Measurements from ENCODE around the gene PREX1. TPM values are rescaled to one million over a fixed set of nuclear protein-coding genes. Genes with fewer than 3 reads are reported as not detected.

PREX1 gene
- total RNA-seq, 1 donor: 57.4 TPM

GRCh38 chr20:48822178-48822577 lies 5.6 kb downstream of the PREX1 start:
- H3K4me3 ChIP-seq (ENCODE audit: low read depth, low read length): no peak overlapping the region
- TF ChIP-seq, protein P1, sequence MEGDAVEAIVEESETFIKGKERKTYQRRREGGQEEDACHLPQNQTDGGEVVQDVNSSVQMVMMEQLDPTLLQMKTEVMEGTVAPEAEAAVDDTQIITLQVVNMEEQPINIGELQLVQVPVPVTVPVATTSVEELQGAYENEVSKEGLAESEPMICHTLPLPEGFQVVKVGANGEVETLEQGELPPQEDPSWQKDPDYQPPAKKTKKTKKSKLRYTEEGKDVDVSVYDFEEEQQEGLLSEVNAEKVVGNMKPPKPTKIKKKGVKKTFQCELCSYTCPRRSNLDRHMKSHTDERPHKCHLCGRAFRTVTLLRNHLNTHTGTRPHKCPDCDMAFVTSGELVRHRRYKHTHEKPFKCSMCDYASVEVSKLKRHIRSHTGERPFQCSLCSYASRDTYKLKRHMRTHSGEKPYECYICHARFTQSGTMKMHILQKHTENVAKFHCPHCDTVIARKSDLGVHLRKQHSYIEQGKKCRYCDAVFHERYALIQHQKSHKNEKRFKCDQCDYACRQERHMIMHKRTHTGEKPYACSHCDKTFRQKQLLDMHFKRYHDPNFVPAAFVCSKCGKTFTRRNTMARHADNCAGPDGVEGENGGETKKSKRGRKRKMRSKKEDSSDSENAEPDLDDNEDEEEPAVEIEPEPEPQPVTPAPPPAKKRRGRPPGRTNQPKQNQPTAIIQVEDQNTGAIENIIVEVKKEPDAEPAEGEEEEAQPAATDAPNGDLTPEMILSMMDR (IDR thresholded peaks at IDR 0.05; ENCODE audit: insufficient read depth, low read depth, low read length): no peak
- DNase-seq (ENCODE audit: low read depth): no peak

DNA sequence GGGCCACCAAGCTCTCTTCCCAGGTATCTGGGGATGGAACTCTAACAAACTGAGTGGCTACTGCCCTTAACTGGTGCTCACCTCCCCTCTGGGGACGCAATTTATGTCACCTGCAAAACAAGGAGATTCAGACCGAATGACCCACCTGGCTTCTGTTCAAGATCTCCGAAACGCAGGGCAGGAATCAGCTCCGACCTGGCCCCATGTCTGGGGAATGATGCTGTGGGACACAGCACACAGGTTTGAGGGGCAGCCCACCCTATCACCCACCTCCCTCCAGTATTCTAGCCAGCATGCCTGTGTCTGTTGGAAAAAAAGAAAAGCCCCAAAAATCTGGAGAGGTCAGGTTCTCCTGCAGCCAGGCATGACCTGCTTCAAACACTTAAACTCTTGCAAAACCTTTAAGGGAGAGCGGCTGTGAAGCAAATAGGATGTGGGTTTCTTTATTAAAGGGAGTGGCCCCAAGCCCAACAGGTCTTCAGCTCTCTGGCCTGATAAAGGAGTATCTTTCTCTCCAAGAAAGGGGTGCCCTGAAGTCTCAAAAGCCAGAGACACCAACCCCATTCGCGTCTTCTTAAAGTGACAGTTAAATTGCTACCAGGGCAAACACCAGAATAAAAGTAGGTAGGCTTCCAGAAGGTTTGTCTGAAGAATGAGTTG lies 6.4 kb downstream of the PREX1 start:
- TF ChIP-seq, protein P1 (IDR thresholded peaks at IDR 0.05; ENCODE audit: insufficient read depth, low read depth, low read length): no peak
- no peak for DNase-seq (ENCODE audit: low read depth)
- no peak overlapping the region for H3K4me3 ChIP-seq (ENCODE audit: low read depth, low read length)

DNA sequence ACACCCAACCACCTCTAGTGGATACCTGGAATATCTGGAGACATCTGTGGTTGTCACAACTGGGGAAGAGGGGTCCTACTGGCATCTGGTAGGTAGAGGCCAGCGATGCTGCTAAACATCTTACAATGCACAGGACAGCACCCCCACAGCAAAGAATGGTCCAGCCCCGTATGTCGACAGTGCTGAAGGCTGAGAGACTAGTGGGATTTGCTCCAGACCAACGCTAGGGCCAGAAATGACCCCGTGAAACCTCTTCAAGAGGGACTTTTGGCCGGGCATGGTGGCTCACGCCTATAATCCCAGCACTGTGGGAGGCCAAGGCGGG lies 7.2 kb downstream of the PREX1 start:
- H3K4me3 ChIP-seq (ENCODE audit: low read depth, low read length): no peak overlapping the region
- DNase-seq (ENCODE audit: low read depth): no peak
- TF ChIP-seq, protein P1 (IDR thresholded peaks at IDR 0.05; ENCODE audit: insufficient read depth, low read depth, low read length): no peak

- TF ChIP-seq, protein P1 (IDR thresholded peaks at IDR 0.05; ENCODE audit: insufficient read depth, low read depth, low read length): no peak
- no peak overlapping the region for H3K4me3 ChIP-seq (ENCODE audit: low read depth, low read length)
- DNase-seq (ENCODE audit: low read depth): no peak
Measured at GRCh38 chr20:48819821-48820648, 7.8 kb downstream of the PREX1 start.

- DNase-seq (ENCODE audit: low read depth): no peak
- no peak overlapping the region for H3K4me3 ChIP-seq (ENCODE audit: low read depth, low read length)
- TF ChIP-seq, protein P1 (IDR thresholded peaks at IDR 0.05; ENCODE audit: insufficient read depth, low read depth, low read length): no peak
Measured at GRCh38 chr20:48819089-48819488, 8.7 kb downstream of the PREX1 start.

- H3K4me3 ChIP-seq (ENCODE audit: low read depth, low read length): no peak overlapping the region
- TF ChIP-seq, protein P1 (IDR thresholded peaks at IDR 0.05; ENCODE audit: insufficient read depth, low read depth, low read length): no peak
- DNase-seq (ENCODE audit: low read depth): no peak
Measured at GRCh38 chr20:48818481-48818987, 9.3 kb downstream of the PREX1 start.
